ENCODE data around the gene FOXJ3.

Gene FOXJ3

GRCh38 chr1:42322577-42322976, 12.5 kb downstream of the FOXJ3 start:
- TF ChIP-seq, protein P1, sequence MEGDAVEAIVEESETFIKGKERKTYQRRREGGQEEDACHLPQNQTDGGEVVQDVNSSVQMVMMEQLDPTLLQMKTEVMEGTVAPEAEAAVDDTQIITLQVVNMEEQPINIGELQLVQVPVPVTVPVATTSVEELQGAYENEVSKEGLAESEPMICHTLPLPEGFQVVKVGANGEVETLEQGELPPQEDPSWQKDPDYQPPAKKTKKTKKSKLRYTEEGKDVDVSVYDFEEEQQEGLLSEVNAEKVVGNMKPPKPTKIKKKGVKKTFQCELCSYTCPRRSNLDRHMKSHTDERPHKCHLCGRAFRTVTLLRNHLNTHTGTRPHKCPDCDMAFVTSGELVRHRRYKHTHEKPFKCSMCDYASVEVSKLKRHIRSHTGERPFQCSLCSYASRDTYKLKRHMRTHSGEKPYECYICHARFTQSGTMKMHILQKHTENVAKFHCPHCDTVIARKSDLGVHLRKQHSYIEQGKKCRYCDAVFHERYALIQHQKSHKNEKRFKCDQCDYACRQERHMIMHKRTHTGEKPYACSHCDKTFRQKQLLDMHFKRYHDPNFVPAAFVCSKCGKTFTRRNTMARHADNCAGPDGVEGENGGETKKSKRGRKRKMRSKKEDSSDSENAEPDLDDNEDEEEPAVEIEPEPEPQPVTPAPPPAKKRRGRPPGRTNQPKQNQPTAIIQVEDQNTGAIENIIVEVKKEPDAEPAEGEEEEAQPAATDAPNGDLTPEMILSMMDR (IDR thresholded peaks at IDR 0.05), result no peak

- TF ChIP-seq, protein P1 (IDR thresholded peaks at IDR 0.05), result no peak
Observed at GRCh38 chr1:42321731-42322130, 13.3 kb downstream of the FOXJ3 start.

DNA sequence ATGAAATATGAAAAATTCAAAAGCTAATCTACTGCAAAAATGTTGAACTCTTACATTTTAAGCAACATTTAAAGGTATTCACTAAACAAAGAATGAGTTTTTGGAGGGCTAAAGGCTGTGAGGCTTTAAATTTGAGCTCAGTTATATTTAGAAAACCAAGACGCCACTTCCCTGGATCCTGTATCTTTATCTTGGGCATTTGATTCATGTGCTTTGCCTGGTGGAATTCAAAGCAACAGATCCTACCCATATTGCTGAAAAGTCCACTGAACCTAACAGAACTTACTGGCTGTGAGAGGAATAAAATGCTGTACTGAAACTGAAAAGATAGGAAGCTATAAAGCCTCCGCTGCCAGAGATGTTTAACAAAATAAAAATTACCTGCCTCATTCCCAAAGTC, 14.3 kb downstream of the FOXJ3 start:
- TF ChIP-seq, protein P1 (IDR thresholded peaks at IDR 0.05), result no peak

GRCh38 chr1:42319871-42320484, 15.1 kb downstream of the FOXJ3 start:
- TF ChIP-seq, protein P1 (IDR thresholded peaks at IDR 0.05), result no peak

DNA sequence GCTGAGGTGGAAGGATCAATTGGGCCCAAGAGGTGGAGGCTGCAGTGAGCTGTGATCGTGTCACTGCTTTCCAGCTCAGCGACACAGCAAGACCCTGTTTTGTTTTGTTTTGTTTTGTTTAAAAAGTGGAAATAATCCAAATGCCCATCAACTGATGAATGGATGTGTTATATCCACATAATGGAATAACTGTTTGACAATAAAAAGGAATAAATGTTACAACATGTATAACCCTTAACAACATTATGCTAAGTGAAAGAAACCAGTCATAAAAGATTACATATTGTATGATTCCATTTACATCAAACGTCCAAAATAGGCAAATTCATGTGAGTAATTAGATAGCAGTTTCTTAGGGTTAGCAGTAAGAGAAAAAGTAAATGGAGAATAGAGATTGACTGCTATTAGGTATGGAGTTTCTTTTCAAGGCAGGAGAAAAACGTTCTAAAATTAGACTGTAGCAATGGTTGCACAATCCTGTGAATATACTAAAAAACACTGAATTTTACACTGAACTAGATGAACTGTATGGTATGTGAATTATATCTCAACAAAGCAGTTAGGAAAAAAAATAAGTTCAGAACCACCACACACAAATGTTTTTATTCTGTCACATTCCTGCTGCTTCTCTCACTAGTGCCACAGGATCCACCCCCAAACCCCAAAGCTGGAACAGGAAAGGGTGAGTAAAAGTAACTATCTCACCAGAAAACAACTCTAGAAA, 15.7 kb downstream of the FOXJ3 start:
- TF ChIP-seq, protein P1 (IDR thresholded peaks at IDR 0.05), result no peak

DNA sequence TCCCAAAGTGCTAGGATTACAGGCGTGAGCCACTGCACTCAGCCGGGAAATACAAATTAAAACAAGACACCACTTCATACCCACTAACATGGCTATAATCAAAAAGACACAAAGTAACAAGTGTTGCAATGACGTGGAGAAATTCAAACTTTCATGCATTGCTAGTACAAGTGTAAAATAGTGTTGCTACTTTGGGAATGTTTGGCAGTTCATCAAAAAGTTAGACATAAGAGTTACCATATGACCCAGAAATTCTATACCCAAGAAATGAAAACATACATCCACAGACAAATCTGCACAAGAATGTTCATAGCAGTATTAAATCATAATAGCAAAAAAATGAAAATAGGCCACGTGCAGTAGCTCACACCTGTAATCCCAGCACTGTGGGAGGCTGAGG, 16.4 kb downstream of the FOXJ3 start:
- TF ChIP-seq, protein P1 (IDR thresholded peaks at IDR 0.05), result no peak

- TF ChIP-seq, protein P1 (IDR thresholded peaks at IDR 0.05), result no peak
Observed at GRCh38 chr1:42317308-42317707, 17.7 kb downstream of the FOXJ3 start.

Data from LNCAP (cell line).